Neural progenitor cell (in vitro differentiated cells): ENCODE results near the gene SRRM5. TPM values are rescaled to one million over a fixed set of nuclear protein-coding genes. Genes with fewer than 3 reads are reported as not detected.

Experiments
- DNase-seq: peaks from one replicate; pipeline ENCODE4 v3.0.0-alpha.2; 2016; ENCODE audit warnings: low spot score
- H2AFZ ChIP-seq: fragments of 200-600 bp; sonication (generic); replicated peaks from 2 replicates; pipeline ENCODE4 v1.6.1; 2016; ENCODE audit warnings: antibody characterized with exemption
- H3F3A ChIP-seq: fragments of 200-600 bp; sonication (generic); 2 replicates; pipeline ENCODE4 v1.6.1; 2016; ENCODE audit warnings: antibody characterized with exemption, low read depth
- H3K27ac ChIP-seq: fragments of 200-600 bp; sonication (generic); 2 replicates; pipeline ENCODE4 v1.5.1; 2016; ENCODE audit warnings: mild to moderate bottlenecking
- H3K27me3 ChIP-seq: fragments of 200-600 bp; sonication (generic); 2 replicates; pipeline ENCODE4 v1.6.1; 2016; ENCODE audit warnings: mild to moderate bottlenecking, moderate library complexity
- H3K36me3 ChIP-seq: fragments of 200-600 bp; sonication (generic); 2 replicates; pipeline ENCODE4 v1.5.1; 2016
- H3K4me1 ChIP-seq: fragments of 200-600 bp; sonication (generic); 2 replicates; pipeline ENCODE4 v1.6.1; 2016; ENCODE audit warnings: mixed run types
- H3K4me2 ChIP-seq: fragments of 200-600 bp; sonication (generic); 2 replicates; pipeline ENCODE4 v1.6.1; 2016
- H3K4me3 ChIP-seq: fragments of 200-600 bp; sonication (generic); 2 replicates; pipeline ENCODE4 v1.5.1; 2016
- H3K79me2 ChIP-seq: fragments of 200-600 bp; sonication (generic); 2 replicates; pipeline ENCODE4 v1.6.1; 2016; ENCODE audit warnings: low read depth
- H3K9ac ChIP-seq: fragments of 200-600 bp; sonication (generic); 2 replicates; pipeline ENCODE4 v1.6.1; 2016
- H3K9me3 ChIP-seq: fragments of 200-600 bp; sonication (generic); 2 replicates; pipeline ENCODE4 v1.5.1; 2016; ENCODE audit warnings: low read depth
- H4K20me1 ChIP-seq: fragments of 200-600 bp; sonication (generic); 2 replicates; pipeline ENCODE4 v1.6.1; 2016; ENCODE audit warnings: low read depth
- H3K27ac Mint-ChIP-seq: 3 replicates; pipeline ENCODE4 v1.8.0; 2021; ENCODE audit warnings: mixed read lengths
- H3K27me3 Mint-ChIP-seq: 2 replicates; pipeline ENCODE4 v1.8.0; 2022; ENCODE audit warnings: low read depth, mild to moderate bottlenecking, inconsistent platforms, moderate library complexity, mixed read lengths; ENCODE audit not compliant: insufficient read depth
- H3K36me3 Mint-ChIP-seq: 3 replicates; pipeline ENCODE4 v1.8.0; 2021; ENCODE audit warnings: mixed read lengths
- H3K4me1 Mint-ChIP-seq: 3 replicates; pipeline ENCODE4 v1.8.0; 2021; ENCODE audit warnings: mixed read lengths
- H3K4me3 Mint-ChIP-seq: 3 replicates; pipeline ENCODE4 v1.8.0; 2021; ENCODE audit warnings: mild to moderate bottlenecking, moderate library complexity, mixed read lengths
- H3K9me3 Mint-ChIP-seq: 3 replicates; pipeline ENCODE4 v1.8.0; 2020; ENCODE audit warnings: mixed read lengths
- EZH2 ChIP-seq: fragments of 200-600 bp; sonication (generic); IDR thresholded peaks from 2 replicates; pipeline ENCODE4 v1.6.1; 2017; ENCODE audit warnings: antibody characterized with exemption, mild to moderate bottlenecking, moderate library complexity
- EZH2phosphoT487 ChIP-seq: fragments of 200-600 bp; sonication (generic); IDR thresholded peaks from 2 replicates; pipeline ENCODE4 v1.6.1; 2017; ENCODE audit warnings: antibody characterized with exemption
- total RNA-seq: library from RNA; depleted of rRNA; stranded (reverse); fragments of >200 nt; gene quantifications from 2 replicates; pipeline ENCODE4 v1.2.3, GENCODE V29; 2015; ENCODE audit warnings: low replicate concordance
- TF ChIP-seq, protein P1 (sequence below): fragments of 200-600 bp; sonication (generic); IDR thresholded peaks from 2 replicates; pipeline ENCODE4 v1.5.1; 2017; ENCODE audit warnings: antibody characterized with exemption, mild to moderate bottlenecking

Gene SRRM5, protein sequence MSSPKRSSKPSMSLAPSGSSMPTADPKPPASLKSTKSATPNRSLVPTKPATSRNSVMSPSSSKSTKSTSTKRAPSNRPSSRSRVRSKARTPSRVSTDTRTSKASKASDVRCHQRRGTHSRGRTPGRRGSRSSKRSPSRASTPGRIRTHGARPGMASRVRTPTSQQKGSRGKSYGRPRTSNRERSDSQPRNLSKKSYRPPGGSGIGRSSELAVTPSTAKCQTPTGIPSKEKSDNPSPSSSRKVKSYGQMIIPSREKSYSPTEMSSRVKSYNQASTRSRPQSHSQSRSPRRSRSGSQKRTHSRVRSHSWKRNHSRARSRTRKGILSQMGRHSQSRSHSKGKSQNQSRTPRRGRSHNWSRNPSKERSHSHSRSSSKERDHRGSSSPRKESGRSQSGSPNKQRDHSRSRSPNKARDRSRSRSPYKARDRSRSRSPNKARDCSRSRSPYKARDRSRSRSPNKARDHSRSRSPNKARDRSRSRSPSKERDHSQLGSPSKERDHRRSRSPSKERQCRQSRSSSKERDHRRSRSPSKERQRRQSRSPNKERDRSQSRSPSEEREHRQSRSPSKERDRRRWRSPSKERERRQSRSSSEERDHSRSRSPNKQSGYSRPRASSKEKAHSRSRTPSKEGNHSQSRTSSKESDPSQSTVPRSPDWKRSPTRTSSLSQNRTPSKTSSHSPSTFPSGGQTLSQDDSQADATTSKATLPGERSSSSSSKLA
- 0.25 TPM in 1 of 2 replicates, not detected in the other for total RNA-seq

DNA sequence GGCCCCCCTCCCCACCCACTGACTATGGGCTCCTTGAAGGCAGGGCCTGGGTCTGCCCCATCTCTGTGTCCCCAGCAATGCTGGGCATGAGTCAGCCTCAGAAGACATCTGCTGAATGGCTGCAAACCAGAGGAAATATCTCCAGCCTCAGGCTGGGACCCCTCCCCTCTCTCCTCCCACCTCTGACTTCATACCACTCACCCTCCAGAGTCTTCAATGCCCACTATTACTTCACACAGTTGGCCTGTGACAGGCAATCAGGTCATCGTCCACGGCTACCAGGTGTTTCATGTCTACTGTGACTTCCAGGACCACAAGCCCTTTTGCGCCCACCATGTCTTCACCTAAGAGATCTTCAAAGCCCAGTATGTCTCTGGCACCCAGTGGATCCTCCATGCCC, at the start of gene SRRM5:
SRRM5 (plus strand) TSS at position 301 of the 400 bp plus-strand sequence; CDS start at position 335, 34 bp downstream.
- H3F3A ChIP-seq, result no peaks in the 10 kb centered on the region
- H3K36me3 ChIP-seq, result no peaks in the 10 kb centered on the region
- peaks cover 62% of the 10 kb centered on the region for H3K79me2 ChIP-seq
- Mint-ChIP-seq H3K36me3 (peaks cover 36% of the 10 kb centered on the region), H3K4me1 (peaks cover 12% of the 10 kb centered on the region), H3K27me3 (peaks cover 2% of the 10 kb centered on the region), H3K4me3 (peak within 1 kb of the TSS; percentile 49), H3K27ac (peak within 1 kb of the TSS; percentile 92), H3K9me3 (no peaks in the 10 kb centered on the region)
- no peak within 1 kb of the TSS for H2AFZ ChIP-seq
- H3K9ac ChIP-seq, result no peak within 1 kb of the TSS
- H3K4me1 ChIP-seq, result no peaks in the 10 kb centered on the region
- TF ChIP-seq EZH2phosphoT487, result no peak
- TF ChIP-seq, protein P1, sequence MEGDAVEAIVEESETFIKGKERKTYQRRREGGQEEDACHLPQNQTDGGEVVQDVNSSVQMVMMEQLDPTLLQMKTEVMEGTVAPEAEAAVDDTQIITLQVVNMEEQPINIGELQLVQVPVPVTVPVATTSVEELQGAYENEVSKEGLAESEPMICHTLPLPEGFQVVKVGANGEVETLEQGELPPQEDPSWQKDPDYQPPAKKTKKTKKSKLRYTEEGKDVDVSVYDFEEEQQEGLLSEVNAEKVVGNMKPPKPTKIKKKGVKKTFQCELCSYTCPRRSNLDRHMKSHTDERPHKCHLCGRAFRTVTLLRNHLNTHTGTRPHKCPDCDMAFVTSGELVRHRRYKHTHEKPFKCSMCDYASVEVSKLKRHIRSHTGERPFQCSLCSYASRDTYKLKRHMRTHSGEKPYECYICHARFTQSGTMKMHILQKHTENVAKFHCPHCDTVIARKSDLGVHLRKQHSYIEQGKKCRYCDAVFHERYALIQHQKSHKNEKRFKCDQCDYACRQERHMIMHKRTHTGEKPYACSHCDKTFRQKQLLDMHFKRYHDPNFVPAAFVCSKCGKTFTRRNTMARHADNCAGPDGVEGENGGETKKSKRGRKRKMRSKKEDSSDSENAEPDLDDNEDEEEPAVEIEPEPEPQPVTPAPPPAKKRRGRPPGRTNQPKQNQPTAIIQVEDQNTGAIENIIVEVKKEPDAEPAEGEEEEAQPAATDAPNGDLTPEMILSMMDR, result no peak
- no peak for TF ChIP-seq EZH2
- H3K4me3 ChIP-seq, result no peak within 1 kb of the TSS
- no peak within 1 kb of the TSS for H3K4me2 ChIP-seq
- H3K27ac ChIP-seq, result no peak within 1 kb of the TSS
- no peaks in the 10 kb centered on the region for H3K9me3 ChIP-seq
- no peaks in the 10 kb centered on the region for H3K27me3 ChIP-seq
- no peak for DNase-seq
- peaks cover 6% of the 10 kb centered on the region for H4K20me1 ChIP-seq

DNA sequence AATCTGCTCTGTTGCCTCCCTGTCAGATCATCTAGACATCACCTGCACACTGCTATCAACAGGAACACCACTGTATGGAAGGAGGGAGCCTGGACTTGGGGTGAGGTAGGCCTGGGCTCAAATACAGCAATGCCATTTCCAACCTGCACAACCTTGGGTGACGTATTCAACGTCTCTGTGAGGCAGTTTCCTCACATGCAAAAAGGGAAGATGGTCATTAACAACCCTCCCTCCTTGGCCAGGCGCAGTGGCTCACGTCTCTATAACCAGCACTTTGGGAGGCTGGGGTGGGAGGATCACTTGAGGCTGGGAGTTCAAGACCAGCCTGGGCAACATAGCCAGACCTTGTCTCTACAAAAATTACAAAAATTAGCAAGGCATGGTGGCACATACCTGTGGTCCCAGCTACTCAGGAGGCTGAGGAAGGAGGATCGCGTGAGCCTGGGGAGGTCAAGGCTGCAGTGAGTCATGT, 49.6 kb upstream of the SRRM5 start:
- no peak overlapping the region for H3K9ac ChIP-seq
- DNase-seq, result no peak
- Mint-ChIP-seq H3K27me3 (no peaks in the 10 kb centered on the region), H3K4me1 (no peaks in the 10 kb centered on the region), H3K9me3 (no peaks in the 10 kb centered on the region), H3K36me3 (peaks cover 21% of the 10 kb centered on the region), H3K4me3 (no peak overlapping the region), H3K27ac (no peak overlapping the region)
- no peaks in the 10 kb centered on the region for H3K79me2 ChIP-seq
- H2AFZ ChIP-seq, result no peak overlapping the region
- H3K4me3 ChIP-seq, result no peak overlapping the region
- TF ChIP-seq EZH2phosphoT487, result no peak
- H4K20me1 ChIP-seq, result no peaks in the 10 kb centered on the region
- no peaks in the 10 kb centered on the region for H3F3A ChIP-seq
- H3K27me3 ChIP-seq, result no peaks in the 10 kb centered on the region
- no peaks in the 10 kb centered on the region for H3K36me3 ChIP-seq
- H3K4me2 ChIP-seq, result no peak overlapping the region
- no peaks in the 10 kb centered on the region for H3K4me1 ChIP-seq
- no peak overlapping the region for H3K27ac ChIP-seq
- no peaks in the 10 kb centered on the region for H3K9me3 ChIP-seq

DNA sequence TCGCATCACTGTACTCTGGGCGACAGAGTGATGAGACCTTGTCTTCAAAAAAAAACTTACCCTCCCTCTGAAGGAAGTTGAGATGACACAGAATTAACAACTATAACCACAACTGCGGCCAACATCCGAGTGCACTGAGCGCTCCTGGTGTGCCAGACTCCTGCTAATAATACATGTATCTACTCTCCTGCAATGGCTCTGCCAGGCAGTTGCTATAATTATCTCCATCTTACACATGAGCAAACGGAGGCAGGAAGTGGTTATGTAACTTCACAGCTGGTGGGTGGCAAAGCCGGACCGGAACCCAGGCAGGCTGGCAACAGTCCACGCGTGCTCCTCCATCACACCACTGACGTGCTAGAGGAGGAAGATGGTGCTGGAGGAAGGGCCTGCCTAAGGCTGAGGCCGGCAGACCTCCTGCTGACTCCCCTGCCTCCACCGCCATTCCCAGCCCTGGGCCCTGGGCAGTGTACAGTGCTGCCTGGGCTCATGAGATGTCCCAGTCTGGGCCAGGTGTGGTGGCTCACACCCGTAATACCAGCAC, 49.1 kb upstream of the SRRM5 start:
- Histone ChIP-seq H3K36me3 (no peaks in the 10 kb centered on the region), H2AFZ (no peak overlapping the region), H3K9me3 (no peaks in the 10 kb centered on the region), H3K27me3 (no peaks in the 10 kb centered on the region), H3K9ac (no peak overlapping the region), H3K4me3 (no peak overlapping the region), H3K4me1 (no peaks in the 10 kb centered on the region), H3K27ac (no peak overlapping the region), H3F3A (no peaks in the 10 kb centered on the region), H3K79me2 (no peaks in the 10 kb centered on the region), H3K4me2 (no peak overlapping the region), H4K20me1 (no peaks in the 10 kb centered on the region)
- Mint-ChIP-seq H3K27me3 (no peaks in the 10 kb centered on the region), H3K4me1 (no peaks in the 10 kb centered on the region), H3K36me3 (peaks cover 21% of the 10 kb centered on the region), H3K27ac (no peak overlapping the region), H3K9me3 (no peaks in the 10 kb centered on the region), H3K4me3 (no peak overlapping the region)
- DNase-seq, result no peak
- TF ChIP-seq EZH2, result no peak
- TF ChIP-seq EZH2phosphoT487, result no peak
- TF ChIP-seq, protein P1, result no peak
